IMR-90 (cell line): ENCODE results near the gene ACSL1. TPM values are rescaled to one million over a fixed set of nuclear protein-coding genes. Genes with fewer than 3 reads are reported as not detected.

Source experiments
- ATAC-seq: fragments of 200-7000 bp; cut with Tn5 transposase; 2 replicates; pipeline ENCODE4 v1.9.1; 2020; ENCODE audit warnings: low read depth, mild to moderate bottlenecking, moderate library complexity
- BruUV-seq: library from RNA; stranded (reverse); fragments of 400-500 nt; replicated peaks from 2 replicates; lab custom pipeline; 2021; lab: Mats Ljungman, UMichigan
- CTCF ChIA-PET: fragments of 300-600 bp; formaldehyde crosslinking; extraction: SDS; loops from one replicate; lab custom pipeline; 2021; ENCODE audit warnings: antibody characterized with exemption; lab: Yijun Ruan, JAX
- POLR2A ChIA-PET: fragments of 300-600 bp; sonication (Branson Sonifier 250); formaldehyde crosslinking; loops from one replicate; lab custom pipeline; 2022; ENCODE audit warnings: antibody characterized with exemption; ENCODE audit not compliant: unreplicated experiment; lab: Charles Lee
- DNase-seq: peaks from one replicate; pipeline ENCODE4 v3.0.0; 2013
- H2AFZ ChIP-seq: replicated peaks from 2 replicates; pipeline ENCODE3; 2013; ENCODE audit warnings: low read length, mild to moderate bottlenecking; ENCODE audit not compliant: poor library complexity
- H2AK5ac ChIP-seq: 2 replicates; pipeline ENCODE4 v1.6.1; 2013; ENCODE audit warnings: low read depth, low read length, inconsistent platforms
- H2AK9ac ChIP-seq: replicated peaks from 2 replicates; pipeline ENCODE3; 2013; ENCODE audit warnings: mild to moderate bottlenecking, low read depth, low read length, moderate library complexity; ENCODE audit not compliant: poor library complexity
- H2BK120ac ChIP-seq: 2 replicates; pipeline ENCODE4 v1.6.1; 2013; ENCODE audit warnings: low read depth, low read length, inconsistent platforms
- H2BK15ac ChIP-seq: 3 replicates; pipeline ENCODE4 v1.6.1; 2013; ENCODE audit warnings: low read depth, low read length, inconsistent platforms
- H2BK20ac ChIP-seq: 2 replicates; pipeline ENCODE4 v1.6.1; 2013; ENCODE audit warnings: low read depth, mild to moderate bottlenecking, inconsistent platforms, low read length, moderate library complexity
- H2BK5ac ChIP-seq: 2 replicates; pipeline ENCODE4 v1.6.1; 2013; ENCODE audit warnings: mild to moderate bottlenecking, low read depth, low read length, inconsistent platforms; ENCODE audit not compliant: poor library complexity, severe bottlenecking
- H3K14ac ChIP-seq: replicated peaks from 2 replicates; pipeline ENCODE4 v1.6.1; 2013; ENCODE audit warnings: low read depth, low read length, inconsistent platforms
- H3K18ac ChIP-seq: 2 replicates; pipeline ENCODE4 v1.6.1; 2013; ENCODE audit warnings: low read depth, low read length, control low read depth
- H3K23ac ChIP-seq: 2 replicates; pipeline ENCODE4 v1.6.1; 2013; ENCODE audit warnings: low read depth, low read length, inconsistent platforms
- H3K27ac ChIP-seq: 2 replicates; pipeline ENCODE4 v1.5.1; 2013; ENCODE audit warnings: mild to moderate bottlenecking, control low read depth, low read length; ENCODE audit not compliant: insufficient read depth
- H3K27me3 ChIP-seq: 2 replicates; pipeline ENCODE4 v1.6.1; 2013; ENCODE audit warnings: low read length; ENCODE audit not compliant: control insufficient read depth, insufficient read depth
- H3K36me3 ChIP-seq: 2 replicates; pipeline ENCODE4 v1.6.1; 2013; ENCODE audit warnings: low read length, mixed read lengths; ENCODE audit not compliant: control insufficient read depth, insufficient read depth
- H3K4ac ChIP-seq: 2 replicates; pipeline ENCODE4 v1.6.1; 2013; ENCODE audit warnings: low read depth, low read length, inconsistent platforms
- H3K4me1 ChIP-seq: 2 replicates; pipeline ENCODE4 v1.6.1; 2013; ENCODE audit warnings: low read length, mixed read lengths; ENCODE audit not compliant: control insufficient read depth, insufficient read depth
- H3K4me2 ChIP-seq: 2 replicates; pipeline ENCODE4 v1.6.1; 2013; ENCODE audit warnings: low read depth, mild to moderate bottlenecking, control low read depth, low read length, moderate library complexity
- H3K4me3 ChIP-seq: 2 replicates; pipeline ENCODE4 v1.5.1; 2013; ENCODE audit warnings: low read depth, mild to moderate bottlenecking, control low read depth, low read length, moderate library complexity; ENCODE audit not compliant: insufficient read depth
- H3K56ac ChIP-seq: 2 replicates; pipeline ENCODE4 v1.6.1; 2013; ENCODE audit warnings: low read length, inconsistent platforms; ENCODE audit not compliant: insufficient read depth; ENCODE audit errors: extremely low read depth
- H3K79me1 ChIP-seq, 2 experiments: 2 replicates each; pipeline ENCODE4 v1.6.1; 2013; ENCODE audit warnings: low read length in 2 of 2, inconsistent platforms in 1 of 2, low read depth in 1 of 2
- H3K9ac ChIP-seq: 2 replicates; pipeline ENCODE4 v1.6.1; 2013; ENCODE audit warnings: low read depth, low read length, control low read depth
- H3K9me1 ChIP-seq: 2 replicates; pipeline ENCODE4 v1.6.1; 2013; ENCODE audit warnings: low read length, inconsistent platforms; ENCODE audit not compliant: insufficient read depth
- H3K9me3 ChIP-seq: 2 replicates; pipeline ENCODE4 v1.6.1; 2013; ENCODE audit warnings: low read length; ENCODE audit not compliant: control insufficient read depth, insufficient read depth
- H4K20me1 ChIP-seq: 2 replicates; pipeline ENCODE4 v1.6.1; 2013; ENCODE audit warnings: low read length, inconsistent platforms; ENCODE audit not compliant: insufficient read depth
- H4K5ac ChIP-seq: 2 replicates; pipeline ENCODE4 v1.6.1; 2013; ENCODE audit warnings: mild to moderate bottlenecking, low read depth, low read length, control low read depth
- H4K8ac ChIP-seq, 2 experiments: 2 replicates each; pipeline ENCODE4 v1.6.1; 2013; ENCODE audit warnings: low read depth in 2 of 2, low read length in 2 of 2, control low read depth in 1 of 2, inconsistent platforms in 1 of 2
- H4K91ac ChIP-seq: 2 replicates; pipeline ENCODE4 v1.6.1; 2013; ENCODE audit warnings: low read depth, low read length, inconsistent platforms; ENCODE audit not compliant: insufficient read depth
- CEBPB ChIP-seq: IDR thresholded peaks from 2 replicates; pipeline ENCODE4 v1.6.1; 2012; ENCODE audit warnings: low read depth, low read length, improper control_type of control experiment
- CHD1 ChIP-seq: IDR thresholded peaks from 2 replicates; pipeline ENCODE4 v1.6.1; 2012; ENCODE audit warnings: low read depth, low read length, improper control_type of control experiment
- ELK1 ChIP-seq: fragments of 150-350 bp; IDR thresholded peaks from 2 replicates; pipeline ENCODE4 v1.6.1; 2016; ENCODE audit warnings: low read depth, mild to moderate bottlenecking, low read length, moderate library complexity, borderline replicate concordance
- MAFK ChIP-seq: IDR thresholded peaks from 2 replicates; pipeline ENCODE4 v1.6.1; 2012; ENCODE audit warnings: low read depth, low read length, improper control_type of control experiment
- NFE2L2 ChIP-seq: fragments of 150-350 bp; IDR thresholded peaks from 2 replicates; pipeline ENCODE4 v1.6.1; 2016; ENCODE audit warnings: low read depth, mild to moderate bottlenecking, low read length
- USF2 ChIP-seq: fragments of 150-350 bp; IDR thresholded peaks from 2 replicates; pipeline ENCODE4 v1.6.1; 2017; ENCODE audit warnings: mild to moderate bottlenecking, antibody characterized with exemption, low read length, low read depth
- WGBS, 2 experiments: methylation state at CpG; one replicate each; pipeline versions ENCODE4 v1.1.5 to v1.1.7; 2013; ENCODE audit warnings: missing lambda C conversion rate in 2 of 2; ENCODE audit not compliant: insufficient read length in 1 of 2; ENCODE audit errors: extremely low coverage in 2 of 2; 5-methylcytosine and 5-hydroxymethylcytosine counted together
- dilution Hi-C: fragments of 300-500 bp; cut with HindIII; formaldehyde crosslinking; loops from one replicate; pipeline ENCODE4 v1.14.3; 2018; ENCODE audit warnings: low sequenced_read_pairs; ENCODE audit not compliant: unreplicated experiment
- in situ Hi-C: fragments of 300-500 bp; cut with MboI; formaldehyde crosslinking; loops from 3 replicates; pipeline ENCODE4 v1.14.3; 2019; ENCODE audit warnings: low sequenced_read_pairs, inconsistent platforms, mixed read lengths
- intact Hi-C: fragments of 100-400 bp; cut with micrococcal nuclease; formaldehyde crosslinking; loops from 2 replicates; pipeline ENCODE4 v1.10.0; 2022
- polyA plus RNA-seq, 3 experiments: library from polyadenylated mRNA; depleted of rRNA; stranded (reverse); fragments of >200 nt; gene quantifications; 2 replicates each; pipeline ENCODE4 v1.2.3, GENCODE V29; 2012; ENCODE audit warnings: low replicate concordance in 1 of 3
- total RNA-seq: library from RNA; depleted of rRNA; stranded (reverse); fragments of >200 nt; gene quantifications from 2 replicates; pipeline ENCODE4 v1.2.3, GENCODE V29; 2012
- TF ChIP-seq, protein P1 (sequence below): conservative IDR thresholded peaks from 2 replicates; pipeline ENCODE4 v1.5.1; 2012; ENCODE audit warnings: mild to moderate bottlenecking, low read depth, low read length, improper control_type of control experiment

Gene ACSL1
- total and polyA plus RNA-seq, 2 of the 4 experiments (the other 2 are of a cell fraction): 14.4 to 26.0 TPM

GRCh38 chr4:184794470-184794869 lies 31.3 kb downstream of the ACSL1 start:
- POLR2A ChIA-PET: no interaction called here
- no peak overlapping the region for H3K9ac ChIP-seq
- no peak overlapping the region for H3K4ac ChIP-seq
- CTCF ChIA-PET: no interaction called here
- no peak for TF ChIP-seq USF2
- TF ChIP-seq MAFK: no peak
- TF ChIP-seq NFE2L2: no peak
- TF ChIP-seq CHD1: no peak
- no peak for TF ChIP-seq ELK1
- TF ChIP-seq CEBPB: no peak
- TF ChIP-seq, protein P1, sequence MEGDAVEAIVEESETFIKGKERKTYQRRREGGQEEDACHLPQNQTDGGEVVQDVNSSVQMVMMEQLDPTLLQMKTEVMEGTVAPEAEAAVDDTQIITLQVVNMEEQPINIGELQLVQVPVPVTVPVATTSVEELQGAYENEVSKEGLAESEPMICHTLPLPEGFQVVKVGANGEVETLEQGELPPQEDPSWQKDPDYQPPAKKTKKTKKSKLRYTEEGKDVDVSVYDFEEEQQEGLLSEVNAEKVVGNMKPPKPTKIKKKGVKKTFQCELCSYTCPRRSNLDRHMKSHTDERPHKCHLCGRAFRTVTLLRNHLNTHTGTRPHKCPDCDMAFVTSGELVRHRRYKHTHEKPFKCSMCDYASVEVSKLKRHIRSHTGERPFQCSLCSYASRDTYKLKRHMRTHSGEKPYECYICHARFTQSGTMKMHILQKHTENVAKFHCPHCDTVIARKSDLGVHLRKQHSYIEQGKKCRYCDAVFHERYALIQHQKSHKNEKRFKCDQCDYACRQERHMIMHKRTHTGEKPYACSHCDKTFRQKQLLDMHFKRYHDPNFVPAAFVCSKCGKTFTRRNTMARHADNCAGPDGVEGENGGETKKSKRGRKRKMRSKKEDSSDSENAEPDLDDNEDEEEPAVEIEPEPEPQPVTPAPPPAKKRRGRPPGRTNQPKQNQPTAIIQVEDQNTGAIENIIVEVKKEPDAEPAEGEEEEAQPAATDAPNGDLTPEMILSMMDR: no peak
- no peak overlapping the region for H3K14ac ChIP-seq
- no peak overlapping the region for H4K5ac ChIP-seq
- BruUV-seq: no TSS peak
- in situ Hi-C loops: no loop called here
- H3K4me1 ChIP-seq: peaks cover 4% of the 10 kb centered on the region; the same call in 1 of the 2 replicates
- H3K9me3 ChIP-seq: no peaks in the 10 kb centered on the region
- no peak overlapping the region for H3K27ac ChIP-seq
- H3K79me1 ChIP-seq: no peaks in the 10 kb centered on the region; a peak in 1 of 4 replicates
- H3K27me3 ChIP-seq: no peaks in the 10 kb centered on the region
- DNase-seq (no peak), ATAC-seq (no peak)
- H3K18ac ChIP-seq: no peak overlapping the region
- H2BK15ac ChIP-seq: no peak overlapping the region
- H4K91ac ChIP-seq: no peak overlapping the region
- peaks cover 12% of the 10 kb centered on the region; the same call in 1 of the 2 replicates for H4K20me1 ChIP-seq
- no peak overlapping the region for H2AK9ac ChIP-seq
- H2BK20ac ChIP-seq: no peak overlapping the region
- H2AFZ ChIP-seq: no peak overlapping the region
- H3K9me1 ChIP-seq: peaks cover 5% of the 10 kb centered on the region
- no peak overlapping the region for H3K4me2 ChIP-seq
- no peak overlapping the region for H3K56ac ChIP-seq
- intact Hi-C loops: no loop called here
- H2BK5ac ChIP-seq: no peak overlapping the region
- WGBS, 2 experiments: 100% methylated on average over 2 of the region's 5 CpGs; no CpG with 5 or more reads in 1 of the 2 experiments
- H3K36me3 ChIP-seq: no peaks in the 10 kb centered on the region; the same call in 1 of the 2 replicates
- no peak overlapping the region for H3K23ac ChIP-seq
- dilution Hi-C loops: no loop called here
- H2AK5ac ChIP-seq: no peak overlapping the region
- H3K4me3 ChIP-seq: no peak overlapping the region
- H2BK120ac ChIP-seq: no peak overlapping the region
- H4K8ac ChIP-seq: no peak overlapping the region
